Ishikawa (cell line): ENCODE results near the gene GNG7.

Experiments
- CEBPB ChIP-seq: IDR thresholded peaks from 2 replicates; pipeline ENCODE4 v1.6.1; 2012
- CREB1 ChIP-seq: IDR thresholded peaks from 2 replicates; pipeline ENCODE4 v1.6.1; 2012; ENCODE audit warnings: low read depth
- EGR1 ChIP-seq: IDR thresholded peaks from 2 replicates; pipeline ENCODE4 v1.6.1; 2012
- EP300 ChIP-seq: IDR thresholded peaks from 2 replicates; pipeline ENCODE4 v1.6.1; 2012; ENCODE audit warnings: borderline replicate concordance
- FOXM1 ChIP-seq: IDR thresholded peaks from 2 replicates; pipeline ENCODE4 v1.6.1; 2012; ENCODE audit warnings: low read depth, borderline replicate concordance
- MAX ChIP-seq: IDR thresholded peaks from 2 replicates; pipeline ENCODE4 v1.6.1; 2012
- NFIC ChIP-seq: IDR thresholded peaks from 2 replicates; pipeline ENCODE4 v1.6.1; 2012
- RAD21 ChIP-seq: IDR thresholded peaks from 2 replicates; pipeline ENCODE4 v1.6.1; 2012; ENCODE audit warnings: low read depth
- TAF1 ChIP-seq: IDR thresholded peaks from 2 replicates; pipeline ENCODE4 v1.6.1; 2012; ENCODE audit warnings: low read depth, mild to moderate bottlenecking
- TCF12 ChIP-seq: IDR thresholded peaks from 2 replicates; pipeline ENCODE4 v1.6.1; 2012; ENCODE audit warnings: low read depth
- TEAD4 ChIP-seq: IDR thresholded peaks from 2 replicates; pipeline ENCODE4 v1.6.1; 2012
- USF1 ChIP-seq: IDR thresholded peaks from 2 replicates; pipeline ENCODE4 v1.6.1; 2012
- YY1 ChIP-seq: IDR thresholded peaks from 2 replicates; pipeline ENCODE4 v1.6.1; 2012; ENCODE audit warnings: low read depth
- ZBTB7A ChIP-seq: IDR thresholded peaks from 2 replicates; pipeline ENCODE4 v1.6.1; 2012; ENCODE audit warnings: low read depth
- TF ChIP-seq, protein P1 (sequence below): IDR thresholded peaks from 2 replicates; pipeline ENCODE4 v1.6.1; 2012; ENCODE audit warnings: low read depth, mild to moderate bottlenecking

The GNG7 gene

GRCh38 chr19:2703691-2704216 lies 1.3 kb upstream of the GNG7 start:
- TF ChIP-seq CEBPB = no peak
- no peak for TF ChIP-seq YY1
- no peak for TF ChIP-seq TAF1
- no peak for TF ChIP-seq FOXM1
- TF ChIP-seq EP300 = no peak
- no peak for TF ChIP-seq TCF12

GRCh38 chr19:2703077-2703437 lies 563 bp upstream of the GNG7 start:
- TF ChIP-seq EP300 = no peak
- no peak for TF ChIP-seq ZBTB7A
- no peak for TF ChIP-seq MAX

- TF ChIP-seq USF1 (no peak), RAD21 (no peak), EGR1 (no peak), TCF12 (no peak), ZBTB7A (no peak), TEAD4 (no peak), CEBPB (no peak), FOXM1 (no peak), EP300 (no peak), YY1 (no peak), NFIC (no peak), MAX (no peak), TAF1 (no peak), CREB1 (no peak)
- TF ChIP-seq, protein P1, sequence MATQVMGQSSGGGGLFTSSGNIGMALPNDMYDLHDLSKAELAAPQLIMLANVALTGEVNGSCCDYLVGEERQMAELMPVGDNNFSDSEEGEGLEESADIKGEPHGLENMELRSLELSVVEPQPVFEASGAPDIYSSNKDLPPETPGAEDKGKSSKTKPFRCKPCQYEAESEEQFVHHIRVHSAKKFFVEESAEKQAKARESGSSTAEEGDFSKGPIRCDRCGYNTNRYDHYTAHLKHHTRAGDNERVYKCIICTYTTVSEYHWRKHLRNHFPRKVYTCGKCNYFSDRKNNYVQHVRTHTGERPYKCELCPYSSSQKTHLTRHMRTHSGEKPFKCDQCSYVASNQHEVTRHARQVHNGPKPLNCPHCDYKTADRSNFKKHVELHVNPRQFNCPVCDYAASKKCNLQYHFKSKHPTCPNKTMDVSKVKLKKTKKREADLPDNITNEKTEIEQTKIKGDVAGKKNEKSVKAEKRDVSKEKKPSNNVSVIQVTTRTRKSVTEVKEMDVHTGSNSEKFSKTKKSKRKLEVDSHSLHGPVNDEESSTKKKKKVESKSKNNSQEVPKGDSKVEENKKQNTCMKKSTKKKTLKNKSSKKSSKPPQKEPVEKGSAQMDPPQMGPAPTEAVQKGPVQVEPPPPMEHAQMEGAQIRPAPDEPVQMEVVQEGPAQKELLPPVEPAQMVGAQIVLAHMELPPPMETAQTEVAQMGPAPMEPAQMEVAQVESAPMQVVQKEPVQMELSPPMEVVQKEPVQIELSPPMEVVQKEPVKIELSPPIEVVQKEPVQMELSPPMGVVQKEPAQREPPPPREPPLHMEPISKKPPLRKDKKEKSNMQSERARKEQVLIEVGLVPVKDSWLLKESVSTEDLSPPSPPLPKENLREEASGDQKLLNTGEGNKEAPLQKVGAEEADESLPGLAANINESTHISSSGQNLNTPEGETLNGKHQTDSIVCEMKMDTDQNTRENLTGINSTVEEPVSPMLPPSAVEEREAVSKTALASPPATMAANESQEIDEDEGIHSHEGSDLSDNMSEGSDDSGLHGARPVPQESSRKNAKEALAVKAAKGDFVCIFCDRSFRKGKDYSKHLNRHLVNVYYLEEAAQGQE = no peak
Measured at GRCh38 chr19:2701361-2702169, 929 bp downstream of the GNG7 start.

DNA sequence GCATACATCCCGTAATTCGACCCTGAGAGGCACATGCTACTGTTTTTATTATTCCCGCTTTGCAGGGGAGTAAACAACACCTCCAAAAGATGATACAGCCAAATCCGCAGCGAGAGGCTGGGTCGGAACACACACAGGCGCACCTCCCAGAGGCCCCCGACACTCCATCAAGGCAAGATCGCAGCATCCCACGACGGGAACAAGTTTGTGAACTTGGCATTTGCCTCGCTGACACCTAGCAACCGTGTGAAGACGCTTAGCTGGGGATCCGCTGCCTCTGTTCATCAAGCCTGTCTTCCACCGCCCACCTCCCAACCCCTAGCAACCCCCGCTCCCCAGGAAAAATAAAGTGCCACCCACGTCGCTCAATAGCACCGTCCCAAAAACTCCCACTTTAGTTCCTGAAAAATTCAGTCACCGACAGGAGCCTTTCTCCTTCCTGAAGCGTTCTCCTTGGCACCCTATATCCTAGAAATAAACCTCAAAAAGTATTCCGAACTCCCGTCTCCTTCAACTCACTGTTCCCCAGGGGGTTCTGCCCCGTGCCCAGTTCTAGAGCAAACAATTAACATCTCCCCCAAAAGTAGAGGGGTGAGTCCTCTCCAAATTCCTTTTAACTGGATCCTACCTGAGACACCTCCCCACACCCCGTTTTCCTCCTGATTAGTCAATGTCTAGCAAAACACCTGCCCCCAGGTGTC lies 1.7 kb downstream of the GNG7 start:
- no peak for TF ChIP-seq EP300
- TF ChIP-seq MAX = no peak
- TF ChIP-seq CEBPB = no peak
- no peak for TF ChIP-seq RAD21
- no peak for TF ChIP-seq ZBTB7A
- TF ChIP-seq, protein P1 = no peak
- TF ChIP-seq USF1 = no peak
- TF ChIP-seq CREB1 = no peak
- no peak for TF ChIP-seq TEAD4
- TF ChIP-seq TCF12 = no peak
- TF ChIP-seq TAF1 = no peak
- no peak for TF ChIP-seq FOXM1
- no peak for TF ChIP-seq NFIC
- TF ChIP-seq EGR1 = no peak
- TF ChIP-seq YY1 = no peak

DNA sequence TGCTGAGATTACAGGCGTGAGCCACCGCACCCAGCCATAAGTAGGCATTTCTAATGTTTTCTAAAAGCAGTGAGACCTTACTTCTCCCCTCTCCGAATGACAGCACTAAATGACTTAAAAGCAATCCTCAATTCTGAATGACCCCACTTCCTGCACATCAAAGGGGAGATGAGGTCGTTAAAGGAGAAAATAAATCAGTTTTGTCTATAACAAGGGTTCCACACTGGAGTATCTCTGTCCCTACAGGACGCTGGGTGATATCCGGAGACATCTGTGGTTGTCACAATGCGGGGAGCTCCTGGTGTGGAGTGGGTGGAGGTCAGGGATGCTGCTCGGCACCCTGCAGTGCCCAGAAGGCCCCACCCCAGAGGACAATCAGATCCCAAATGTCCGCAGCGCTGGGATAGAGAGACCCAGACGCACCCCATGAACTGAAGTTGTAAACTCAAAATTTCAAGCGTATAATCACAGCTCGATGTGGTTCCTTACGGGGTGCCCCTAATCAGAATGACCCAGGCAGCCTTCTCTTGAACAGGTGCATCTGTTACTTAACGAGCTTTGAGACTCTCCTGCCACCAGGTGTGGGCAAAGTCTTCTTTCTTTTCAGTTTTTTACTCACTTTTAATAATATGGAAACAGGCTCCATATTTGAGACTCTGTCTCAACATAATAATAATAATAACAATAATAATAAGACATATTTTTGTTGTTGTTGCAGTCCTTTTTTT lies 2.9 kb downstream of the GNG7 start:
- TF ChIP-seq CREB1 = no peak
- TF ChIP-seq USF1 = no peak
- TF ChIP-seq FOXM1 = no peak
- no peak for TF ChIP-seq TAF1
- no peak for TF ChIP-seq ZBTB7A
- TF ChIP-seq TEAD4 = no peak
- TF ChIP-seq TCF12 = no peak
- TF ChIP-seq, protein P1 = no peak
- no peak for TF ChIP-seq CEBPB
- no peak for TF ChIP-seq NFIC
- TF ChIP-seq RAD21 = no peak
- no peak for TF ChIP-seq MAX
- no peak for TF ChIP-seq EGR1
- TF ChIP-seq EP300 = no peak
